Measurements from ENCODE around the gene CPT1C. TPM values are rescaled to one million over a fixed set of nuclear protein-coding genes. Genes with fewer than 3 reads are reported as not detected.

CPT1C gene
- total RNA-seq, 1 experiment from 2014 or later = not detected

- no peaks in the 10 kb centered on the region for H3K27me3 Mint-ChIP-seq (ENCODE audit: insufficient read depth, unreplicated experiment)
- peaks cover 20% of the 10 kb centered on the region for H3K36me3 Mint-ChIP-seq (ENCODE audit: insufficient read depth, unreplicated experiment)
- no peak overlapping the region for H3K27ac Mint-ChIP-seq (ENCODE audit: low read depth, unreplicated experiment)
- intact Hi-C loops (cut with micrococcal nuclease) = no loop called here
- TF ChIP-seq, protein P1, sequence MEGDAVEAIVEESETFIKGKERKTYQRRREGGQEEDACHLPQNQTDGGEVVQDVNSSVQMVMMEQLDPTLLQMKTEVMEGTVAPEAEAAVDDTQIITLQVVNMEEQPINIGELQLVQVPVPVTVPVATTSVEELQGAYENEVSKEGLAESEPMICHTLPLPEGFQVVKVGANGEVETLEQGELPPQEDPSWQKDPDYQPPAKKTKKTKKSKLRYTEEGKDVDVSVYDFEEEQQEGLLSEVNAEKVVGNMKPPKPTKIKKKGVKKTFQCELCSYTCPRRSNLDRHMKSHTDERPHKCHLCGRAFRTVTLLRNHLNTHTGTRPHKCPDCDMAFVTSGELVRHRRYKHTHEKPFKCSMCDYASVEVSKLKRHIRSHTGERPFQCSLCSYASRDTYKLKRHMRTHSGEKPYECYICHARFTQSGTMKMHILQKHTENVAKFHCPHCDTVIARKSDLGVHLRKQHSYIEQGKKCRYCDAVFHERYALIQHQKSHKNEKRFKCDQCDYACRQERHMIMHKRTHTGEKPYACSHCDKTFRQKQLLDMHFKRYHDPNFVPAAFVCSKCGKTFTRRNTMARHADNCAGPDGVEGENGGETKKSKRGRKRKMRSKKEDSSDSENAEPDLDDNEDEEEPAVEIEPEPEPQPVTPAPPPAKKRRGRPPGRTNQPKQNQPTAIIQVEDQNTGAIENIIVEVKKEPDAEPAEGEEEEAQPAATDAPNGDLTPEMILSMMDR (IDR thresholded peaks at IDR 0.05; ENCODE audit: unreplicated experiment) = no peak
- no TSS peak for BruUV-seq (replicated peaks)
- DNase-seq (ENCODE audit: unreplicated experiment) = no peak
- no peaks in the 10 kb centered on the region for H3K9me3 Mint-ChIP-seq (ENCODE audit: unreplicated experiment)
- H3K4me3 Mint-ChIP-seq (ENCODE audit: unreplicated experiment) = no peak overlapping the region
- CTCF ChIA-PET = interaction anchor here (1.0 to 1.2 kb wide), 3 partner anchors 22 to 89 kb away, joined by 3 read pairs; partner anchors contain the start of gene PRRG2
- H3K4me1 Mint-ChIP-seq (ENCODE audit: insufficient read depth, unreplicated experiment) = peaks cover 20% of the 10 kb centered on the region
- POLR2A ChIA-PET = no interaction called here
Observed at GRCh38 chr19:49669516-49669915, 21.4 kb upstream of the CPT1C start.

- intact Hi-C loops (cut with micrococcal nuclease) = loop anchor here (10.0 kb wide), 1 partner anchor 182 kb away; the partner anchor contains the start of gene PTOV1
- CTCF ChIA-PET = interaction anchor here (0.5 to 3.0 kb wide), 22 partner anchors 8 to 1040 kb away, joined by 3 to 19 read pairs (median 4); partner anchors contain the start of genes RRAS and SCAF1
Observed at GRCh38 chr19:49672131-49672919, 18.6 kb upstream of the CPT1C start.

DNA sequence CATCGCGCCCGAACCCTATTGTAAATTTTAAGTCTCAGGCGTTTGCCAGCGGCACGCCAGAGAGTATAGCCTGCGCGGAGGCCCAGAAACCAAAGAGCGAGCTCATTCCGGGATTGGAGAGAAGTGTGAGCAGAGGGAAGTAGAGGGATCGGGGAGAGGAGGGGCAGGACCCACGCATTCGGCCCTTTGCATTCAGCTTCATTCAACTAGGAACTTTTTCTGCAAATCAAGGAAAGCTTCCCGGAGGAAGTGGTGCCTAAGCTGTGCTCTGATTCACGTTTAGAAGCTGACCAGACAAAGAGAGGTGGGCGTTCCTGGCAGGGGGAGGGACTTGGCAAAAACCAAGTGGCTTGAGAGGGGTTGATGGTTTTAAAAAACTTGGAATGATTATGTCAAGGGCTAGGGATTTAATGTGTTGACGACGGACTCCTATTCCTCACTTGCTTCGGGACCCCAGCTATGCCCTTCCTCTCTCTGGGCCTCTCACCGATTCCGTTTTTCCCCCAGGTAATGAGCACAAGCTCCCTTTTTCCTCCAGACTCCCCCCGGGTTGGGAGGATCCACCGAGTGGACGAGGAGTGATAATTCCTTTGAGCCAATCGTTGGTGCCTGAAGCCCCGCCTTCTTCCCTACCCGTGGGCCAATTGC, 14.7 kb upstream of the CPT1C start:
- CTCF ChIA-PET = interaction anchor here (0.5 to 1.4 kb wide), 8 partner anchors 11 to 188 kb away, joined by 3 to 5 read pairs (median 4); partner anchors contain the start of genes BCL2L12, IRF3 and RRAS
- peaks cover 20% of the 10 kb centered on the region for H3K4me1 Mint-ChIP-seq (ENCODE audit: insufficient read depth, unreplicated experiment)
- POLR2A ChIA-PET = interaction anchor here (0.5 to 8.4 kb wide), 31 partner anchors 9 to 1691 kb away, joined by 3 to 121 read pairs (median 6); partner anchors contain the start of genes ADM5, AKT1S1, ALDH16A1 and AP2A1
- no peaks in the 10 kb centered on the region for H3K9me3 Mint-ChIP-seq (ENCODE audit: unreplicated experiment)
- peaks cover 35% of the 10 kb centered on the region for H3K36me3 Mint-ChIP-seq (ENCODE audit: insufficient read depth, unreplicated experiment)
- BruUV-seq (replicated peaks) = no TSS peak
- H3K4me3 Mint-ChIP-seq (ENCODE audit: unreplicated experiment) = peak overlapping the region; percentile 96
- intact Hi-C loops (cut with micrococcal nuclease) = loop anchor here (1.0 to 10.0 kb wide), 4 partner anchors 36 to 179 kb away; partner anchors contain the start of genes AP2A1, PRR12, PTOV1 and RRAS
- peak overlapping the region; percentile 99 for H3K27ac Mint-ChIP-seq (ENCODE audit: low read depth, unreplicated experiment)
- peak; percentile 94 for DNase-seq (ENCODE audit: unreplicated experiment)
- H3K27me3 Mint-ChIP-seq (ENCODE audit: insufficient read depth, unreplicated experiment) = no peaks in the 10 kb centered on the region
- TF ChIP-seq, protein P1 (IDR thresholded peaks at IDR 0.05; ENCODE audit: unreplicated experiment) = no peak

More at GRCh38 chr19:49672131-49672919, 18.6 kb upstream of the CPT1C start:
- POLR2A ChIA-PET = interaction anchor here (0.6 to 1.0 kb wide), 5 partner anchors 30 to 312 kb away, joined by 3 to 6 read pairs (median 3); no protein-coding TSS in a partner anchor
- peaks cover 8% of the 10 kb centered on the region for H3K4me1 Mint-ChIP-seq (ENCODE audit: insufficient read depth, unreplicated experiment)
- no peak overlapping the region for H3K27ac Mint-ChIP-seq (ENCODE audit: low read depth, unreplicated experiment)
- peaks cover 30% of the 10 kb centered on the region for H3K36me3 Mint-ChIP-seq (ENCODE audit: insufficient read depth, unreplicated experiment)
- no peaks in the 10 kb centered on the region for H3K27me3 Mint-ChIP-seq (ENCODE audit: insufficient read depth, unreplicated experiment)
- BruUV-seq (replicated peaks) = no TSS peak
- DNase-seq (ENCODE audit: unreplicated experiment) = peak; percentile 76
- TF ChIP-seq, protein P1 (IDR thresholded peaks at IDR 0.05; ENCODE audit: unreplicated experiment) = peak; percentile 80
- H3K9me3 Mint-ChIP-seq (ENCODE audit: unreplicated experiment) = no peaks in the 10 kb centered on the region
- H3K4me3 Mint-ChIP-seq (ENCODE audit: unreplicated experiment) = no peak overlapping the region

All from MCF 10A (cell line).